ENCODE results near the gene DLL1.

The DLL1 gene

DNA sequence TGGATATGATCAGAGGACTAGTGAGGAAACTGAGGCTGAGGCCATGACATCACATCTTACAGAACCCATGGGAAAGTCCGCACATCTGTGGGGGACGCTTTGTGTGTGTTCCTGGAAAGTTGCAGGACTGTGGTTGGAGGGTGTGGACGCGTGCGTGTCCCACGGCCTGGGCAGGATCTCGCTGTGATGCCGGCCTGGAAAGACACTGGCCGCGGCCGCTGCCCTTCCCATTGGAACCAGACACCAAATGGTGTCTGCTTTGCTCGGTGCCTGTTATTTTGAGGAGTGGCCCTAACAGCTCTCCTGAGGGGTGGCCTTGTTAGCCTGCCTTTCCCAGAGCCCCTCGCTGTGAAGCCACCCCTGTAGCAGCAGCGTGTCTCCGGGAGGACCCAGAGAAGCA, 41.1 kb downstream of the DLL1 start:
- DNase-seq: no peak

DNA sequence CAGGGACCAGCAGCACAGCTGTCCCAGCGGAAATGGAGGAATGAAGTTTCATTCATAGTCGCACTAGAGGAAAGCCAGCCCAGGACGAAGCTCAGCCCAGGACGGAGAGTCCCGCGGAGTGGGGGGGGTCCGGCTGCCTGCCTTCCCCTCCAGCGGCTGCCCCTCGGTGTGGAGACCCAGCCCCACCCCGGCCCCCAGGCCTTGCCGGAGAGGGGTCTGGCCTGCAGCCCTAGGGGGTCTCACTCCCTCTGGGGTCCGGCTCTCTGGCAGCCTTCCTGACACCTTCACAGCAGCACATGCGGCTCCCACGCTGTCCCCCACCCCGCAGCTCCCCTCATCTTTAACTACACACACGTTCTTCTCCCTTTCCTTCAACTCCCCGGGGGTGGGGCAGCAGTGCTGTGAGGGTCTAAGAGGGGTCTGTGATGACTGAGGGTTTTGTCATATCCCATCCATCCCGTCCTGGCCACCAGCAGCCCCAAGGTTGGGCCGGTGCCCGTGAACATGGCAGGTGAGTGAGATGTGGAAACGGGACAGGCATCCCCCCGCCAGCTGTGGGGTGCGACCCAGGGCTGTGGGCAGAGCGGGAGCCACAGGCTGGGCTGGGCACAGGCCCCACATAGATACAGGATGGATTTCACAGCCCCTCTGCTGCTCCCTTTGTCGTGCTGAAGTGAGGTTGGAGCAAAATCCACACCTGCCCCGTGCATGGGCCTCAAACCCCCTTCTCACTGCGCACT, 41.8 kb downstream of the DLL1 start:
- DNase-seq: no peak

DNA sequence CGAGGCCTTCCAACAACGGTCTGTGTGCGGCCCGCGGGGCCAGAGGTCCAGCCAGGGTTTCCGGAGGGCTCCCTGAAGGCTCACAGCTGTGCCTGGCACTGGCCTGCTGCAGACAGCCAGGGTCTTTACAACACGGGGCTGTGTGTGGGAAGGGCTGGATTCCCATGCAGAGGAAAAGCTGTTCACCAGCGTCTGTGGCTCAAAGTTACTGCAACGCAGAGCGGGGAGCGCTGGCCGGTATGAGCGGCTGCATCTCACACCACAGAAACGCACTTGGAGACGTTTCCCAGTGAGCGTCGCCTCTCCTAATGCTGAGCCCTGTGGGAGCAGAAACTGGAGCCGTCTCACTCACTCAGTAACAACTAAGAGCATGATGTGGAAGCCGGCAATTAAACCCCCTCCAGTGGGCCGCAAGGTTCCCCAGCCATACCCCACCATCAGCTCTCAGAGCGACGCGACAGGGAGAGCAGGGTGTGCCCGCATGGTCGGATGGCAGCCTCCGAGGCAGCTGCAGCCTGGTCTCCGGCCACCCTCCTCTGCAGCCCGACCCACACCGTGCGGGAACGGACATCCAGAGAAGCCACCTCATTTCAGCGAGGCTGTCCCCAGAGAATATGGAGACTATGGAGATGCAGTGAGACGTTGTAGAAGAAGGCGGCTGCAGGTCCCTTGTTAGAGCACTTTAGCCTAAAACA, 42.6 kb downstream of the DLL1 start:
- DNase-seq: no peak

DNA sequence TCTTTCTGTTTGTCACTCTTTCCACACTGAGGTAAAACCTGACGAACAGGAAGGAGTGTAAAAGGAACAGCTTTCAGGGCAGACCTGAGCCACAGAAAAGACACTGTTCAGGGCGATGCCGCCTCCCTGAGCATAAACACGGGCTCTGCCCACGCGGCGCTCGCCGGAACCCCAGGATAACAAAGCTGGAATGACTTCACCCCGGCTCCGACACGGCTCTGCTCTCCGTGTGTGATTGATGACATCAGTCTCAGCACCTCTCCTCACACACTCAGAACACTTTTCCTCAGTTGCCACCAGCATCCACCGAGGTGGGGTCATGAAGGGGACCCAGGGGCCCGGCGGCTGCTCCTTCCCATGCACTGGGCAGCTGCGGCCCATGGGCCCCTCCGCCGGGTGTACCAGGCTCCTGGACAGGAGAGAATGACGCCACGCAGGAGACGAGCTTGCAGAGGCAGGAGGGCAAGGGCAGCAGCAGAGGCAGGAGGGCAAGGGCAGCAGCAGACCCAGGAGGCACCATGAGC, 43.6 kb downstream of the DLL1 start:
- no peak for DNase-seq

- DNase-seq: no peak
These were observed 45.3 kb downstream of the DLL1 start for GRCh38 chr6:170245475-170245992.

DNA sequence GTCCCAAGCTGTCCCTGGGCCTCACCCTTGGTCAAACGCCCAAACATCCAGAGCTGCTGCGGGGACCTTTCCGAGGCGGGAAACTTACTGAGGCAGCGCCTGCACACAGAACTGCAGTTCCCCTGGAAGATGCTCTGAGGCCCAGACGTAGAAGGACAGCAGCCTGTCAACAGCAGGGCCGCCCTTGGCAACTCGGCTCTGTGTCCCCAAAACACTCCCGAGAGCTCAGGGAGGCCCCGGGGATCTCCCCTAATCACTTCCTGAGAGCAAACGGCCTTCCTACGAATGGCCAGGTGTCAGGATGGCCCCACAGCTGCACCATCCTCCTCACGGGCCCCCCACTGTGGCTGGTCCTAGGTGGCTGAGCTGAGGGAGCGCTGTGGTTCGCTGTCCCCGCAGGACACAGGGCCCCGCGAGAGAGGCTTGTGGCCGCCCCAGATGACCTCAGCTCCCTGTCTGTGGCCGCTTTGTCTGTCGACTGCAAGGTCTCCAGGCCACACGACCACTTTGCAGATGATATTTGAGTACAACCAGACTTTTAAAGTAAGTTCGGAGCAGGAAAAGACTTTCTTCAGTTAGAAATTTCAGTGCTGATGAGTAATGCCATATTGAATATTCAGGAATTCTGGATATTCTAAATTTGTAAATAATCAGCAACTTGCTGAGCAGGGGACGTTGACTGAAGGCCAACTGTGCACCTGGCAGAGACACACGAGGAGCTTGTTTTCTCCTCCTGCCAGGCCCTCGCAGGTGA, 46.0 kb downstream of the DLL1 start:
- DNase-seq: no peak

DNA sequence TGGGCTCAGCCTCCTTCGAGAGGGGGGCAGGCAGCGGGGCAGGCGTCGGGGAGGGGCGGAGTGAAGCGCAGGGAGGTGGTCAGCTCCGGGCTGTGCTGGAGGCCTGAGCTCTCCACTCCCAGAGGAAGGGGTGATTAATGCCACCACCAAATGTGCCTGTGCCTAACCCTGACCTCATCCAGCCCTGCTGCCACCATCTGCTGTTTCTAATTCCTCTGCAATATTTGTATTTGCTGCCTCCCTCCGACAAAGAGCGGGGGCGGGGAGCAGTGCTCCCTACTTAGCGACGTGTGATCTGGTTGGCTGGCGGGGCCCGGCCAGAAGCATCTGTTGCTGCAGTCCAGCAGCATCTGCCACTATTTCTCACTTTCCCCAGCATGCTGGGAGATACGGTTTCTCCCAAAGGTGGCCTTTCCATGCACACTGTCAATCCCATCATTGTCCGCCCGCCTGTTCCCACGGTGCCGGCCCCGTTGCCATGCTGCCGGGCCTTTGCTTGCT, 47.0 kb downstream of the DLL1 start:
- no peak for DNase-seq

- DNase-seq: no peak
These were observed 47.5 kb downstream of the DLL1 start for GRCh38 chr6:170243386-170243785.

GRCh38 chr6:170238741-170239565, 51.9 kb downstream of the DLL1 start:
- DNase-seq: no peak

DNA sequence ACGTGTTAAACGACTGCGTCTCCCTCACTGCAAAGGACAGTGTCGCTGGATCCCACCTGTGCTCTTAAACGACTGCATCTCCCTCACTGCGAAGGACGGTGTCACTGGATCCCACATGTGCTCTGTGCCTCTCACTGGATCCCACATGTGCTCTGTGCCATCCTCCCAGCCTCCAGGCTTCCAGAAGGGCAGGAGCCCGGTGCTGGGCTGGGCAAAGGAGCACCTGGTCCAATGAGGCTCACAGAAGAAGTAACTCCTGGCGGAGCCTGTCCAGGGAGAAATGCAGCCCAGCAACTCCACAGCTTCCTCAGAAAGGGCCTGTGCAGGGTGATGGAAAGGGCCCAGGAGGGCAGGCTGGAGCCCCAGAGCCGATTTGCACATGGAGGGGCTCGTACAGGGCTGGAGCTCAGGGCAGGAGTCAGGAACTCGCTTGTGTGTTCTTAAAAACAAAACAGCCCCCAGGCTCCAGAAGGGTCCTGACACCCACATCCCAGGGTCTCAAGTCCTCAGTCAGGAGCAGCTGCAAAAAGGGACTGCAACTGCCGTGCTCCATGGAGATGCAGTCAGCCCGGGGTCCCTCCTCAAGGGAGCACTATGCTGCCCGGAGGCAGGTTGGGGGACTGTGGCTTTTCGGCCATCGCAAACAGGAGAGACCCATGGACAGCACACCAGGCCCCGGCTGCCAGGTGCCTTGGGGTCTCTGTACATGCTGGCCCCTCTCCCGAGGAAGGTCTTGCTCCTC, 52.7 kb downstream of the DLL1 start:
- DNase-seq: no peak

DNA sequence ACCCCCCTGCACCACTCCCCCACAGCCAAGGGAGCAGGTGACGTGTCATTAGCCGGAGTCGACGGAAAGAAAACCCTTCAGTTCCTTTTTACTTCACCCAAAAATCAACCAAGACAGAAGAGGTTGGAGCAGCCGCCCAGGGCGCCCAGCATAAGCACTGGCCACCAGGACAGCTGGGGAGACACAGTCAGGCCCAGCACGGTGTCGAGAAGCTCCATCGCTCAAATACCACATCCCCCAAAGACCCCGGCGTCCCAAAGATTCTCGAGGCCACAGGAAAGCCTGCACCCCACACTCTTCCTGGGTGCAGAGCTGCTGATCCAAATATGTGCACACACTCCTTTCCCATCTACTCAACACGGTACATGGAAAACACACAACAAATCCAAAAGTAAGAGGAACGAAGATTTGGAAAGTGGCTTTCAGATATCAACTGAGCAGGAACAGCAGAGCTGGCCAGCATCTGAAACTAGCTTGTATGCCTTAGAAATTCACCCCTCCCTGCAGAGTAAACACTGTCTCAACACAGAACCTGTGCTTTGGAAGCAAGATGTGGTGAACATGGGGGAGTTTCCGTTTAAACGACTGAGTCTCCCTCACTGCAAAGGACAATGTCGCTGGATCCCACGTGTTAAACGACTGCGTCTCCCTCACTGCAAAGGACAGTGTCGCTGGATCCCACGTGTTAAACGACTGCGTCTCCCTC, 54.6 kb downstream of the DLL1 start:
- DNase-seq: no peak

- DNase-seq: no peak
These were observed 55.3 kb downstream of the DLL1 start for GRCh38 chr6:170235391-170236125.

DNA sequence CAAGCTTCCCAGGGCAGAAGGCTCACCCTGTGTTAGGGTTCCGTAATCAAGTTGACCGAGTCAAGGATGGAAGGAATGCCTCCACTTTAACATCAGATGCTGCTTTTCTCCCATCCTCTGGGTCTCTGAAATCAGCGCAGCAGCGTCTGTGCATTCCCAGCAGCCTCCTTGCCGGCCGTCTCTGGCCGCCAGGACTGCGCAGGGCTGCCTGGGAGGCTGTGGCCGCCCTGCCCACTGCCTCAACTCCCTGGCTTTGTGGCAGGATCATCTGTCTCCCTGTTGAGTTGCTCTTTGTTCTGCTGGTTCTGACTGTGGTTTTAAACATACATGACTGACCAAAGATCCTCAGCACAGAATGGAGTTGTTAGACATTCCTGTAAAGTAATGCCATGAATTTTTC, 56.5 kb downstream of the DLL1 start:
- no peak for DNase-seq

DNA sequence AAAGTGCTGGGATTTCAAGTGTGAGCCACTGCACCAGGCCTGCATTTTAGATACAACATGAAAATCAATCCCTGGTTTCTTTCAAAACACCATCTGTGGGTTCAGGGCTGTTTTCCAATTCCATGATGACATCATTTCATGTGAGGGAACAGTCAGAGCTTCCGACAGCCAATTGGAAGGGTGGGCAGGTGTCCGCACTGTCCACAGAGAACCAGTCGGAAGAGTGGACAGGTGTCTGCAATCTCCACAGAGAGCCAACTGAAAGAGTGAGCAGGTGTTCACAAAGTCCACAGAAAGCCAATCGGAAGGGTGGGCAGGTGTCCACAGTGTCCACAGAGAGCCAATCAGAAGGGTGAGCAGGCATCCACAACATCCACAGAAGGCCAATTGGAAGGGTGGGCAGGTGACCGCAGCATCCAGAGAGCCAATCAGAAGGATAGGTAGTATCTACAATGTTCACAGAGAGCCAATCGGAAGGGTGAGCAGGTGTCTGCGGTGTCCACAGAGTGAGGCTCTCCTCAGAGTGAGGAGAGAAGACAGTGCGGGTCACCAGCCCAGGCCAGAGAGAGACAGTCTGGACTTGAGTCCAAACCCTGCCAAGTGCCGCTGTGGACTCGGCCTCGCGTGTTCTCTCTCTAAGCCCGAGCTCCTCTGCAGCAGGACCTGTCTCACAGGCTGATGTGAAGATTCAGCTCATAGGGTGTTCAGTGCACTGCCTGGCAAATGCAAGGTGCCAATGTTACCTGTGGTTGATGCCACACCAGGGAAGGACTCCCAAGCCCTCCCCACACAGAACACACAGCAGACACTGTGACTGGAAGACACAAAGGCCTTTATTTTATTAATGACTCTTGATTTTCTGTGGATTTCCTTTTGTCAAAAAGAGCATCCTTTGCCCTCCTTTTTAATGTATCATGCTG, 57.3 kb downstream of the DLL1 start:
- DNase-seq: no peak

All from GOT3 (cell line).